NOMO-1 treated with DMSO at 0.1 percent for 48 hours (cell line): ENCODE data around the gene SIRPA.
A peak's percentile ranks its signal among the peaks of the same experiment; 100 is the strongest.

Experiments used
- DNase-seq: peaks from one replicate; lab custom pipeline; 2025; ENCODE audit not compliant: unreplicated experiment; lab: John Stamatoyannopoulos, UW

The SIRPA gene

GRCh38 chr20:1870323-1870722 lies 24.9 kb upstream of the SIRPA start:
- no peak for DNase-seq

DNA sequence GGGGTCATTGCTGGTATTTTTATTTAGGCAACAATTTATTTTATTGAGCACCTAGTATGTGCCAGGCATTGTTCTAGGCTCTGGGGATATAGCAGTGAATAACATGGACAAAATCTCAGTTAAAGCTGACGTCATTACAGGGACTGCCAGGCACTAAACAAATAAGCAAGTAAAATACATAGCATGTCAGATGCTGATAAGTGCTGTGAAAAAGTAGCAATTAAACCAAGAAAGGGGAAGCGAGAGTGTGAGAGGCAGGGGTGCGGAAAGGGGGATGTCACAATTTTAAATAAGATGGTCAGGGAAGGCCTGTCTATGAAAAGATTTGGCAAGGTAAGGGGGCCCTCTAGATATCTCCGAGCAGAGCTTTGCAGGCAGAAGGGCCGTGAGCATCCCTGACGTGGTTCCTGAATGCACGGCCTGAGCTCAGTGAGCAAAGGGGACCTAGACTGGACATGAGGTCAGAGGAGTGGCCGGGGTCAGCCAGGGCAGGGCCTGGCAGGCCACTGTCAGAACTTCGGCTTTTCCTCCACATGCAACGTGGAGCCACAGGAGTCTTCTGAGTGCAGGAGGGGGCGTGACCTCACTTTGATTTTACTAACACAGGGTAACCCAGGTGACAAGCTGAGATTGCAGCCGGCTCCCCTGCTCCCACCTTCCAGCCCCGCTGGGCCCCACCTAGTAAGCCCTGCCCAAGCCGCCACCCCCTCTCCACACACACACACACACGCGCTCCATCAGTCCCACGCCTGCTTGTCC lies 24.2 kb upstream of the SIRPA start:
- DNase-seq = peak; percentile 99

DNA sequence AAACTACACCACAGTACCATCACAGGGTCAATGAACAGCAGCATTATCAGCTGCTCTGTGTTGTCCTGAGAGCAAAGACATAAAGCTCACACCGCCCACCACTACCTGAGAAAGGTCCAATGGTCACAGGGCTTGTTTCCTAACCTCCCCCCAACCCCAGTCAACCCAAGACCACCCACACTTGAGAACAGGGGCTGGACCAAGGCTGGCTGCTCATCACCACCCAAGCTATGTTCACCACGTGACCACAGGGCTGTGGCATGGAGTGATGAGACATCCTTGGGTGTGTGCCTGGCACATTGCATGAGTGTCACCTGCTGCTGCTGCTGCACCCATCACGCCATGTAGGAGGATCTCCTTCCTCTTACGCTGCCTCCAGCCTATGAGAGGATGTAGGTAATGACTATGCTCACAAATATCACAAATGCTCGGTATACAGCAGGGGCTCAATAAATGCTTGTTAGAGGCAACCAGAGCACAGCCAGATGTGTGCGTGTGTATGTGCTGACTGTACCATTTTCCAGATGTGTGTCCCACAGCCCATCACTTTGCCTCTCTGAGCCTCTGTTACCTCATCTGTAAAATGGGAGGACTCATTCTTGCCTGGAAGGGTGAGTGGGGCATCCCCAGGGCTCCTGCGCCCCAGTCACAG lies 23.3 kb upstream of the SIRPA start:
- DNase-seq = no peak

- DNase-seq = no peak
Measured at GRCh38 chr20:1872459-1873097, 22.6 kb upstream of the SIRPA start.

DNA sequence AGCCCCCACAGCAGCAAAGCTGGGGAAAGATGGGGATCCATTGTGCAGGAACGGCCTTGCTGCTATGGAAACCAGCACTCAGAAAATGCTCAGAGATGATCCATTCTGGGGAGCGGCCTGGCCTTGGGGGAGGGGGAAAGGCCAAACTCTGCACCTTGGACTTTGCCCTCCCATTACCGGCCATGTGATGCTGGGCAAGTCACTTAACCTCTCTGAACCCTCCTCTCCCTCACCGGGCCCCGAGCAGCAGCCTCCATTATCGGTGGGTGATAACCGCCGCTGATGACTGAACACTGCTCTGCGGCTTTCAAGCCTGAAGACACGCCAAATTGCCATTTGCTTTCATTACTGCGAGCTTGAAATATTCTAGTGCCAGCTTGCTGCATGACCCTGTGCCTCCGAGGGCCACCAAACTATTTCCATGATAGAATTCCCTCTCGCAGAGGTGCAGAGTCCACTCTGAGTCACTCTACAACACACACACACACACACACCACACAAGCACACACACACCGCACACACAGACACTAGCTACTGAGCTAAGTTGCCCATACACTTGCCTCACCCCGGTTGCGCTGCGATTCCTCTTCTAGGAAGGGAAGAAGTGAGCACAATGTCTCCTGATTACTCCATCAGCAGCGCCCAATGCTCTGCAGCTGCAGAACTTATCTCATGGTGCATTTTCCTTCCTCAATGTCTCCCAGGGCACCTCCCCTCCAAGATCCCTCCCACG lies 20.6 kb upstream of the SIRPA start:
- DNase-seq = peak; percentile 62

- no peak for DNase-seq
Measured at GRCh38 chr20:1875183-1875554, 20.0 kb upstream of the SIRPA start.

DNA sequence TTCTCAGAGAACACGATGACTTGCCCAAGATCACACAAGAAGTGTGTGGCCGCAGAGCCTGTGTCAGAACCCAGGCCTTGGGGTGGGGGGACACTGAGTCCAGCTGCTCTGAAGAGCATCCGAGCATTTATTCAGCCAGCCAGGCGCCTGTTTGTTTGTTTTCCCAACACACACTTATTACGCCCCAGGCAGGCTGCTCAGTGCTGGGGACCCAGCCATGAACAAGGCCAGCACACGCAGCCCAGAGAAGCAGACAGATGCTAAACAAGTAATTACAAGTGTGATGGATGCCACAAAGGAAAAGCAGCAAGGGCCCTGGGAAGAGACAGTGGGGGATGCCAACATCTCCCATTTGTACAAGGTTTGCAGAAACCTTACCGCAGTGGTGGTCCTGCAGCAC lies 19.4 kb upstream of the SIRPA start:
- no peak for DNase-seq

DNA sequence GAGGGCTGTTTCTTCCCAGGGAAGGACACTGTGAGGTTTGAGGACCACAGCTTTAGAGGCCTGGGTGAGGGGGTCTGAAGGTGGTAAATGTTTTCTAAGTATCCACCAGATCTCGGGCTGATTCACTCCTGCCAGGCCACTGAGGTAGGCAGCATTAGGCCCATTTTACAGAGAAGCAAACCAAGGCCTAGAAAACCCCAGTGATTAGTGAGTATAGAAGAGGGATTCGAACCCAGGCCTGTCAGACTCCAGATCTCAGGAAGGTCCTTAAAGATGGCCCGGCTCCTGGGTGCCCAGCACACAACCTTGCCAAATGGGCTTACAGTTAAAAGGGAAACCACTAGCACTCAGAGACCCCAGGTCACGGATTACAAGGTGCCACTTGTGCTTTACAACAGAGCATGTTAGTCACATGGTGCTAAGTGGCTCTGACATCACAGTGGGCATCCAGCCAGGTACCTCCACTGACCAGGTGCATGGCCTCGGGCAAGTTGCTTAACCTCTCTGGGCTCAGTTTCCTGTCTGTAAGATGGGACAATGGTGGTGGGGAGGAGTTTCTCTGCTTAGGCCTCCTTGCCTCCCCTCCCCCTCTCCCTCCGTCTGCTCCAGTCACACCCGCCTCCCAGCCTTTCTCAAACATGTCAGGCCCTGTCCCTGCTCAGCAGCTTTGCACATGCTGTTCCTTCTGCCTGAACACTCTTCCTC lies 18.8 kb upstream of the SIRPA start:
- DNase-seq = no peak

GRCh38 chr20:1876975-1877608 lies 18.1 kb upstream of the SIRPA start:
- no peak for DNase-seq

GRCh38 chr20:1877609-1878200 lies 17.5 kb upstream of the SIRPA start:
- DNase-seq = no peak

GRCh38 chr20:1879369-1879768 lies 15.8 kb upstream of the SIRPA start:
- no peak for DNase-seq

GRCh38 chr20:1879934-1880333 lies 15.3 kb upstream of the SIRPA start:
- DNase-seq = no peak

DNA sequence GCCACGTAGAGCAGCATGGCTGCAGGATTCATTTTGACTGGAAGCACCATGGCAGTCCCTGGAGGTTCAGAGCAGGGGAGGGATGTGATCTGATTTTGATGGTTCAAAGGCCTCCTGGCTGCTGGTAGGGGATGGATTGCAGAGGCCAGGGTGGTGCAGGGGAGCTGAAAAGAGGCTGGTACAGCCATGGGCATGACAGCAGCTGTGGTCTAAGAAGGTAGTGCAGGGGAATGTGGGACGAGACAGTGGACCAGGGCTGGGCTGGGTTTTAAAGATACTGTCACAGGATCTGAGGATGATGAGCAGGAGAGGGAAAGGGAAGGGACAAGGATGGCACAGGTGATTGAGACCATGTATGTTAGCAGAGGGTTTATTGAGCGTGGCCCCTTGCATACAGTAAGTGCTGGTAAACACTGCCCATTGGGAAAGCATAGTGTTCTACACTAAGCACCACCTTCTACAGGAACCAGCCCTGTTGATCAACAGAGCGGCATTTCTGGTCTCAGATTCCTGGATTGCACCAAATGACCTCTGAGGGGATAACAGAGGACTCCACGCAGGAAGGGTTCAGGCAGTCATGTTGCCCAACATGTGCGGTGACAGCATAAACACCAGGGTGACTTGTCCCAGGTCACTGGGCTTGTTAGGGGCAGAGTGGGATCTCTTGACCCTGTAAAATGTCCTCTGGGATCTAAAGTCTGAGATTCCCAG lies 14.5 kb upstream of the SIRPA start:
- no peak for DNase-seq

- DNase-seq = no peak
Measured at GRCh38 chr20:1881240-1881835, 13.9 kb upstream of the SIRPA start.

GRCh38 chr20:1882026-1882425 lies 13.2 kb upstream of the SIRPA start:
- no peak for DNase-seq

DNA sequence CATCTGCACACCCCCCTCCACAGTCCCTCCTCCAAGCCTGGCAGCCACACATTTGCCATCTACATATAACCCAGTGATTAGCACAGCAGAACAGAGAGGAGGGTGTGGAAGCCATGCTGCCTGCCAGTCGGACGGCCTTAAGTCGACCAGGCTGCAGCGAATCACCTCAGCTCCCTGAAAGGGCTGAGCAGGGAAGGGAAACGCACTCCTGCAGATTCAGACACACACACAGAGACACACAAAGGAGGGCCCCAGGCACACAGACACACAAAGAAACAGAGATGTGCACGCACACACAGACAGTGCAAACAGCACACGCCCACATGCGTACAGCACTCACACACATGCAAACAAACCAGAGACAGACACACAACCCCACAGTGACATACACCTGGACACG lies 11.2 kb upstream of the SIRPA start:
- no peak for DNase-seq

GRCh38 chr20:1885254-1885653 lies 10.0 kb upstream of the SIRPA start:
- DNase-seq = no peak

DNA sequence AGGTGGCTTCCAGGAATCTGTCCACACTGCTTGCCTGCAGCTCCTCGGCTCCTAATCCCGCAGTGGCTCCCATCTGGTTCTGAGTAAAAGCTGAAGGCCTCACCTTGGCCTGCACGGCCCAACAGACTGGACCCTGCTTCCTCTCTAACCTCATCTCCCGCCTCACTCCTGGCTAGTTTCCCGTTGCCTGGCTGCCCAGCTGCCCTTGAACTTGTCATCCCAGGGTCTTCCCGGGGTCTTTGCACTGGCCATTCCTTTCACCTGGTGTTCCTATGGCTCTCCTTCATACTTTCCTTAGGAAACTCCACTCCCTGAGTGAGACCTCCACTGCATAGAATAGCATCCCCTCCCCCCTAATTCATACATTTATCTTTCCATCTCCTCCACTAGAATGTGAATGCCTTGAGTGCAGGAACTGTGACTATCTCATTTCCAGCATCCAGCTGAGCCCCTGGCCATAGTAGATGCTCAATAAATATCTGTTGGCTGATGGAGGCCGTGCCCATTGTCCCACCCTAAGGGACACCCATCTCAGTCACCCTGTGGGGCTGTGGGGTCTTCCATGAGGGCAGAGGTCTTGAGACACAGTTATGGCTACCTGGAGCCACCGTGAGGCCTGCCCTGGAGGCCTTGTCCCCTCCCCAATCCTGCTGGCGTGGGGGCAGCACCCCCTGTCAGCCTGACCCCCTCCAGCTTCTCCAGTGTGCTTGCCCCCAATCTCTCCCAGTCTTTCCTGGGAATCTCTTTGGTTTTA lies 9.1 kb upstream of the SIRPA start:
- no peak for DNase-seq

DNA sequence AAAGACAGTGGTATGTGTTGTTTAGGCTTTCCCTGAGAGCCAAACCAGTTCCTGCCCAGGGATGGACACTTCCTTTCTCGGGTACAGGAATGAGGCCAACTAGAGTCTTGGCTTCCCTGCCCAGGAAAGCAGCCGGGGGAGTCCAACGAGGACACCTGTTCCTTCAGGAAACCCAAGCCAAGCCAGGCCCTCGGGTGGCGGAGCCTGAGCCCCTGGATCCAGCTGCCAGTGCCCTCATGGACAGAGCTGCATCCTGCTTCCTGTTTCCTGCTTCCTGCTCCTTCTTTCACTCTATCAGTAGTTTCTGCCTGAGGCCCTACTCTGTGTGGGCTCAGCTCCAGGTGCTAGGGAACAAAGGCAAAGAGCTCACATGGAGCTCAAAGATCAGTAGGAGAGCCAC lies 7.9 kb upstream of the SIRPA start:
- DNase-seq = no peak
